GM10248 (cell line): ENCODE measurements around the gene OR4D10.

Experiments used
- CTCF ChIA-PET: fragments of 300-600 bp; sonication (Branson Sonifier 250); formaldehyde crosslinking; extraction: SDS; loops from one replicate; lab custom pipeline; 2021; ENCODE audit warnings: antibody characterized with exemption; lab: Yijun Ruan, JAX
- POLR2A ChIA-PET: fragments of 350-650 bp; sonication (Branson Sonifier 250); formaldehyde crosslinking; extraction: SDS; loops from one replicate; lab custom pipeline; 2020; ENCODE audit warnings: antibody characterized with exemption; lab: Yijun Ruan, JAX
- DNase-seq: peaks from one replicate; pipeline ENCODE4 v3.0.0; 2012; ENCODE audit errors: extremely low spot score
- TF ChIP-seq, protein P1 (sequence below): IDR thresholded peaks from 2 replicates; pipeline ENCODE4 v1.5.1; 2012; ENCODE audit warnings: mild to moderate bottlenecking, low read depth; ENCODE audit errors: extremely low read depth, missing control alignments, control extremely low read depth

Gene OR4D10

GRCh38 chr11:59473015-59473414, at the start of gene OR4D10:
Gene OR4D10 (plus strand): TSS chr11:59473315. CDS start chr11:59477430, 4,115 bp downstream.
- no peak for DNase-seq
- TF ChIP-seq, protein P1, sequence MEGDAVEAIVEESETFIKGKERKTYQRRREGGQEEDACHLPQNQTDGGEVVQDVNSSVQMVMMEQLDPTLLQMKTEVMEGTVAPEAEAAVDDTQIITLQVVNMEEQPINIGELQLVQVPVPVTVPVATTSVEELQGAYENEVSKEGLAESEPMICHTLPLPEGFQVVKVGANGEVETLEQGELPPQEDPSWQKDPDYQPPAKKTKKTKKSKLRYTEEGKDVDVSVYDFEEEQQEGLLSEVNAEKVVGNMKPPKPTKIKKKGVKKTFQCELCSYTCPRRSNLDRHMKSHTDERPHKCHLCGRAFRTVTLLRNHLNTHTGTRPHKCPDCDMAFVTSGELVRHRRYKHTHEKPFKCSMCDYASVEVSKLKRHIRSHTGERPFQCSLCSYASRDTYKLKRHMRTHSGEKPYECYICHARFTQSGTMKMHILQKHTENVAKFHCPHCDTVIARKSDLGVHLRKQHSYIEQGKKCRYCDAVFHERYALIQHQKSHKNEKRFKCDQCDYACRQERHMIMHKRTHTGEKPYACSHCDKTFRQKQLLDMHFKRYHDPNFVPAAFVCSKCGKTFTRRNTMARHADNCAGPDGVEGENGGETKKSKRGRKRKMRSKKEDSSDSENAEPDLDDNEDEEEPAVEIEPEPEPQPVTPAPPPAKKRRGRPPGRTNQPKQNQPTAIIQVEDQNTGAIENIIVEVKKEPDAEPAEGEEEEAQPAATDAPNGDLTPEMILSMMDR: no peak
- POLR2A ChIA-PET: no interaction called here
- CTCF ChIA-PET: no interaction called here

DNA sequence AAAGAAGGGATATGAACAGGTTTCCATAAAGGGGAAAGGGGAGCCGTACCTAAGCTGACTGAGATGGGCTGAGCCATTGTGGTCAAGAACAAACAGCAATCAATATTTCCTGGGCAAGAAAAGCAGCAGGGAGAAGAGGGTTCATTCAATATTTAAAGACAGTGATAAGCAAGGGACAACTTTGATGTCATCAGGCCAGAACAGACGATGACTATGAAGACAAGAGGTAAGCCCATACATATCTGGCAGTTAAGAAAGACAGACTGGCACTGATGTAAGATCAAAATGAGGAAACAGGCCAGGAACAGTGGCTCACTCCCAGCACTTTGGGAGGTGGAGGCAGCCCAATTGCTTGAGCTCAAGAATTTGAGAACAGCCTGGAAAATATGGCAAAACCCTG, 49.3 kb upstream of the OR4D10 start:
- TF ChIP-seq, protein P1: no peak
- POLR2A ChIA-PET: no interaction called here
- DNase-seq: no peak
- CTCF ChIA-PET: interaction anchor here (1.3 to 1.7 kb wide), 3 partner anchors 251 to 252 kb away, joined by 3 to 8 read pairs (median 4); partner anchors contain the start of gene DTX4

- POLR2A ChIA-PET: no interaction called here
- no peak for DNase-seq
- CTCF ChIA-PET: interaction anchor here (0.9 to 1.7 kb wide), 2 partner anchors 8 to 254 kb away, joined by 3 to 8 read pairs; partner anchors contain the start of gene DTX4
- TF ChIP-seq, protein P1: no peak
Observed at GRCh38 chr11:59425131-59425530, 48.0 kb upstream of the OR4D10 start.

GRCh38 chr11:59426361-59427067, 46.6 kb upstream of the OR4D10 start, which contains the start of gene OR5A2:
Gene OR5A2 (minus strand): TSS chr11:59426413. CDS start chr11:59422953, 3,460 bp downstream.
- ChIA-PET CTCF (interaction anchor here (0.9 to 1.3 kb wide), 3 partner anchors 10 to 268 kb away, joined by 3 to 6 read pairs (median 6); partner anchors contain the start of gene DTX4), POLR2A (no interaction called here)
- DNase-seq: no peak
- TF ChIP-seq, protein P1: no peak

DNA sequence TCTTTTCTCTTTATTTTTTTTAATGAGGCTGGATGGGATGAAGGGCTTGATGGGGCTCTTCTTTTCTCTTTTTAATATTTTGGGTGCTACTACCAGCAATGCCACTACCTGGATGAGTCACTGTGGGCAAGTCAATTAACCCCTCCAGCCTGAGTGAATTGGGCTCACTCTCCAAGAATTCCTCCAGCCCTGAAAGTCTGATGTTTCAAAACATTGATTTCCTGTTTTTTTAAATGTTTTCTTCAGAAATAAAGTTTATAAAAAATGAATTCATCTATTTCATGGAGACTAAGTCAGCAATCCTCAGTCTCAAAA, 46.1 kb upstream of the OR4D10 start:
- ChIA-PET CTCF (interaction anchor here (1.3 kb wide), 2 partner anchors 256 to 269 kb away, joined by 6 read pairs; partner anchors contain the start of gene DTX4), POLR2A (no interaction called here)
- DNase-seq: no peak
- TF ChIP-seq, protein P1: no peak

GRCh38 chr11:59429924-59430516, 43.1 kb upstream of the OR4D10 start:
- ChIA-PET POLR2A (no interaction called here), CTCF (interaction anchor here (0.9 to 7.0 kb wide), 19 partner anchors 9 to 272 kb away, joined by 3 to 77 read pairs (median 4); partner anchors contain the start of gene DTX4)
- TF ChIP-seq, protein P1: peak; percentile 68
- DNase-seq: peak; percentile 62
